ENCODE results near the gene TAF3.
"Not testable (repeated sequence)": the region's sequence is repeated elsewhere in the genome, so short reads cannot be mapped to it uniquely, and the experiment has no call there.

The TAF3 gene

DNA sequence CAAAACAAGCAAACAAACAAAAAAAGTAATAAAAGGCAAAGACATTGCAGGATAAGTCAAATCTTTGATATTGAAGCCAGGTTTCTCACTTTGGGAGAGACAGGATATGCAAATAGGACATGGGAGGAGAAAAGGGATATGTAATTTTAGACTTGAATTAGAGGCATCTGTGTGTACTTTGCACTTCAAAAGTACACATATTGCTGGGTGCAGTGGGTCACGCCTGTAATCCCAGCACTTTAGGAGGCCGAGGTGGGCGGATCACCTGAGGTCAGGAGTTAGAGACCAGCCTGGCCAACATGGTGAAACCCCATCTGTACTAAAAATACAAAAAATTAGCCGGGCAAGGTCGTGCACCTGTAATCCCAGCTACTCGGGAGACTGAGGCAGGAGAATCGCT, 6.6 kb upstream of the TAF3 start:
- in situ Hi-C loops (cut with MboI; ENCODE audit: low sequenced_read_pairs), result not testable (repeated sequence)

DNA sequence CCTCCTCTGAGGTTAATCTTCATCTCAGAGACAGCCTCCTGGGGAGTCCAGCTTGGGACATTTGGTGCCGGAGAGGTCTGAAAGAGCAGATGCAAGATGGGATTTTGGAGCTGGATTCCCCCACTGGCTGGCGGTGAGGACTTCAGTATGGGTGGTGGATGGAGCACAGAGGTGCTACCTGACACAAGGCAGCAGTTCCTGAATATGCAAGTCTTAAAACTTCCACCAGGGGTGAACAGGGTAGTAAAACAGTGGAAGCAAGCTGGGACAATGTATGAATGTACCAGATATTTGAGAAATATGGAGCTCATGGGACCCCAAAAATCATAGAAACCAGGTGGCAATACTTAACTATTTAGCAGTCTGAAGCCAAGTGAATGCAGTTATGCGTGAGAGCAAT, 4.8 kb upstream of the TAF3 start:
- in situ Hi-C loops (cut with MboI; ENCODE audit: low sequenced_read_pairs), result no loop called here

DNA sequence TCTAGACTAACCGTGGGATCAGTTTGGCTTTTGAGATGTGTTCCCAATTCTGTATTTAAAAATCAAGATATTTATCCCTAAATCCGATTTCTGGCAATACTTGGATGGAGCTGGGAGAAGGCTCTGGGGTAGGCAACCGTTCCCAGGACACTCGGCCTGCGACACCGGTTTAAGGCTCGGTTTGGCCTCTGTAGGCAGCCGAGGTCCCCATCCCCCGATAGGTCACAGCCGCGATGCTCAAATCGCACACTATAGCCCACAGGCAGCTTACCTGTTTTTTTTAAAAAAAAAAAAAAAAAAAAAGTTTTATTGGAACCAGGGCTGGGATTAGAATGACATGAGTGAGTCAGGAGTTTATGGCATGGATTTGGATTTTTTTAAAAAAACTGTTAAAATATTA, 729 bp upstream of the TAF3 start:
- in situ Hi-C loops (cut with MboI; ENCODE audit: low sequenced_read_pairs), result no loop called here

DNA sequence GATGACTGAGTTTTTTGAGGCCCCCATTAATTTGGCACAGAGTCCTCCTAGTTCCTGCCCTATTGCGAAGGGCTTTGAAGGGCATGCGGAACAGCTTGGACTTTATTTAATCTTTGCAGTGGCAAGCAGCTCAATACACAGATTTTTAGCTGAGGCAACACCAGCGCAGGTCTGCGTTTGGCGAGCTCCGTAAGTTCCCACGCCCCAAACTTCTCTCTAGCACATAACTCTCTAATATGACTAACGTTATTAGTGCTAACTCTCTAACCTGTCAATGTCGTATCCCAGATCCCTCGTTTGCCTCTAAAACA, 366 bp upstream of the TAF3 start:
- in situ Hi-C loops (cut with MboI; ENCODE audit: low sequenced_read_pairs), result no loop called here

DNA sequence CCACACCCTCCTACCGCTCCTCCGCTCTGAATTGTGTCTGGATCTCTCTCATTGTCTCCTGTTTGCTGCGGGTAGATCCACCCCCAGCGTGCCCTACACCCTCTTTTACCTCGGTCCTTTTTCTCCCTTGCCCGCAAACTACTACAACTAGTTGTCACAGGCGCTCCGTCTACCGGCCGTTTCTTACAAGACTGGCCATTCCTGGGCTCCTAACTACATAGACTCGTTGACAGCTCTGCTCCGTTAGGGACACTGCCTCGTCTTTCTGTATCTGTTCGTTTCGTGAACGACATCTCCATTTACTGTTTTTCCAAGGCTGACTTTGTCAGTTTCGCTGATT, 786 bp downstream of the TAF3 start:
- in situ Hi-C loops (cut with MboI; ENCODE audit: low sequenced_read_pairs), result no loop called here

DNA sequence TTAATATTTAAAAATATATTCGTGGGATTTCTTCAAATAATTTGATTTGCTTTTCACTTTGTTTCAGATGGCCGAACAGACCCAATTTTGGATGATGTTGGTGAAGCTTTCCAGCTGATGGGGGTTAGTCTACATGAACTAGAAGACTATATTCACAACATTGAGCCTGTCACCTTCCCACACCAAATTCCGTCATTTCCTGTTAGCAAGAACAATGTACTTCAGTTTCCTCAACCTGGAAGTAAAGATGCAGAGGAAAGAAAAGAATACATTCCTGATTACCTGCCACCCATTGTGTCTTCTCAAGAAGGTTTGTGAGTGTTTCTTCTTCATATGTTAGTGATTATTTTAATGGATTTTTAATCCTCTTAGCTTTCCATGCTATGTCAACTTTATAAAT, 5.9 kb downstream of the TAF3 start:
- in situ Hi-C loops (cut with MboI; ENCODE audit: low sequenced_read_pairs), result no loop called here

DNA sequence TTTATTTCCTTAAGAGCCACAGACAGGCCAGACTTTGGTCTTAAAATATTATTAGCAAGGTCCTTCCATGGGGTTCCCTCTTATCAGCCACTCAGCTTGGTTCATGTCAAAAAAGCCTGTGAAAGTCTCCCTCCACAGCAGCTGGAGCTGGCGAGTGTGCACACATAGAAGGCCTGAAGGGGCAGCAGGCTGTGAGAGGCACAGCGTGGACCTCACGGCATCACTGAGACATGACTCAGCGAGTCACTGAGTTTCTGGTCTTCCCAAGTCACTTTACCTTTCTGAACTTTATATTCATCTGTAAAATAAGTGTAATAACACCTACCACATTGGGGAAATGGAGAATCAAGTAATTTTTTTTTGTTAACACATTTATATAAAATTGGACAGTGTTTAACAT, 8.7 kb downstream of the TAF3 start:
- in situ Hi-C loops (cut with MboI; ENCODE audit: low sequenced_read_pairs), result no loop called here

DNA sequence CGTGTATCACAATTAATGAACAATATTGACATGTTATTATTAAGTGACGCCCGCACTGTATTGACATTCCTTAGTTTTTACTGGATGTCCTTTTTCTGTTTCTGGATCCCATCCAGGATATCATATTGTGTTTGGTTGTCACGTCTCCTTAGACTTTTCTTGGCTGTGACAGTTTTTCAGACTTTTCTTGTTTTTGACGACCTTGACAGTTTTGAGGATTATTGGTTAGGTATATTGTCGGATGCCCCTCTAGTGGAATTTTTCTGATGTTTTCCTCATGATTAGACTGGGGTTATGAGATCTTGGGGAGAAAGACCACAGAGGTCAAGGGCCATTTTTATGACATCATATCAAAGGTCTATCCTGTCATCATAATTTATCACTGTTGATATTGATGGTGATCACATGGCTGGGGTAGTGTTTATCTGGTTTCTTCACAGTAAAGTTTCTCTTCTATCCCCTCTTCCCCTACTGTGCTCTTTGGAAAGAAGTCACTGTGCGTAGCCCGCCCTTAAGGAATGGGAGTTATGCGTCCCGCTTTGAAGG, 11.1 kb downstream of the TAF3 start:
- in situ Hi-C loops (cut with MboI; ENCODE audit: low sequenced_read_pairs), result no loop called here

DNA sequence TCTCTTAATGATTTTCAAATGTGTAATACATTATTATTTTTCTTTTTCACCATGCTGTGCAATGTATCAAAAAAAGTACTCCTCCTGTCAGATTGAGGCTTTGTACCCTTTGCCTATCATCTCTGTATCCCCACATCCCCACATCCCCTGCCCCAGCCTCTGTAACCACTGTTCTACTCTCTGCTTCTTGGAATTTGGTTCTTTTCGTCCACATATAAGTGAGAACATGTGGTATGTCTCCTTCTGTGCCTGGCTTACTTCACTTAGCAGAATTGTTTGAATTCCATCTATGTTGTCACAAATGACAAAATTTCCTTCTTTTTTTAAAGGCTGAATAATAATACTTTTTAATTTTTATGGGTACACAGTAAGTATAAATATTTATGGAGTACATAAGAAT, 13.8 kb downstream of the TAF3 start:
- in situ Hi-C loops (cut with MboI; ENCODE audit: low sequenced_read_pairs), result no loop called here

DNA sequence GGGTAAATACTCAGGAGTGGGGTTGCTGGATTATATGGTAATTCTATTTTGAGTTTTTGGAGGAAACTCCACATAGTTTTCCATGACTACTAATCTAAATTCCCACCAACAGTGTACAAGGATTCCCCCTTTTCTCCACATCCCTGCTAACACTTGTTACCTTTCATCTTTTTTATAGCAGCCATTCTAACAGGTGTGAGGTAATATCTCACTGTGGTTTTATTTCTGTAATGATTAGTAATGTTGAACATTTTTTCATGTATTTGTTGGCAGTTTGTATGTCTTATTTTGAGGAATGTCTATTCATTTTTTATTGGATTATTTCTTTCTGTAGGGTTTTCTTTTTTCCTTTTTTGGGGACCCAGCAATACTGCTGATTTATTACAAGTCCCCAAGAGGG, 14.9 kb downstream of the TAF3 start:
- in situ Hi-C loops (cut with MboI; ENCODE audit: low sequenced_read_pairs), result no loop called here

DNA sequence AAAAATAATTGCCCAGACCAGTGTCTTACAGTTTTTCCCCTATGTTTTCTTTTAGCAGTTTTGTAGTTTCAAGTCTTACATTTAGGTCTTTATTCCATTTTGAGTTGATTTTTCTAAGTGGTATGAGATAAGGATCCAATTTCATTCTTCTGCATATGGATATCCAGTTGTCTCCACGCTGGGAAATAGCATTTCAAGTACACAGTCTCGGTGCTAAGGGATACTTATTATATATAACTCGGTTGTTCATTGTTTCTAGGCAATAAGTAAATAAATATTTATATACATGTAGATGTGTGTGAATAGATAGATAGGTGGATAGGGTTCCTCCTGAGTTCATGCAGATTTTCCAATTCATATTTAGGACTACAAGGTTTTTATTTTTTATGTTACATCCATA, 16.0 kb downstream of the TAF3 start:
- in situ Hi-C loops (cut with MboI; ENCODE audit: low sequenced_read_pairs), result no loop called here

DNA sequence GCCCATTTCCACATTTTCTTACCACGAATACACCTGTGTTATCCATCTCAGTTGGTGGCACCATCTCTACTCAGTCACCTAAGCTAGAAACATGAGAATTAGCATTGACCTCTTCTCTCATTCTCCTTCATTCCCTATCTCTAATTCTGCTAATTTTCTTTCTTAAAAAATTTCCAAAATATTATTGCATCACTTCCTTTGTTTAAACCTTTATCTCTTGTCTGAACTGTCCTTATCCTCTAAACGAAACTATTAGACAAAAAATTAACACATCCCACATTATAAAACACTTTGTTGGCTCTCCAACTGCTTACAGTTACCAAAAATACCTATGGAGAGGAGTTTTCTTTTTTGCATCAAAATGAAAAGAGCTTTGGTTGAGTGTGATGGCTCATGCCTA, 18.3 kb downstream of the TAF3 start:
- in situ Hi-C loops (cut with MboI; ENCODE audit: low sequenced_read_pairs), result no loop called here

DNA sequence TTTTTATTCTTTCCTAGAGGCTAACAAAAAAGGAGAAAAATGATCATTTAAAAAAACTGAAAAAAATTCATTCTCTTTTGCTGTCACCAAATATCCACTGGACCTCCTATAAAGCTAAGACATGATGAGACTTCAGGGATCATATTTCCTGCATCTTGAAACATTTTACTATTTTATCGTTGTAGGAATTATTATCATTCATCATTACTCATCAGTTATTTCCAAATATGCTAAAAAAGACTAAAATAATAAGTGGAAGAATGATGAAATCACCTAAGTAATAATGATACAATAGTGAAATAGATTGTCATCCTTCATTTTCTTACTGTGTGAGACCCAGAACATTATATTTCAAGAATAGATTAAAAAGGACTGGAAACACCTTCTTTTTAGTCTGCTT, 28.3 kb downstream of the TAF3 start:
- in situ Hi-C loops (cut with MboI; ENCODE audit: low sequenced_read_pairs), result no loop called here

DNA sequence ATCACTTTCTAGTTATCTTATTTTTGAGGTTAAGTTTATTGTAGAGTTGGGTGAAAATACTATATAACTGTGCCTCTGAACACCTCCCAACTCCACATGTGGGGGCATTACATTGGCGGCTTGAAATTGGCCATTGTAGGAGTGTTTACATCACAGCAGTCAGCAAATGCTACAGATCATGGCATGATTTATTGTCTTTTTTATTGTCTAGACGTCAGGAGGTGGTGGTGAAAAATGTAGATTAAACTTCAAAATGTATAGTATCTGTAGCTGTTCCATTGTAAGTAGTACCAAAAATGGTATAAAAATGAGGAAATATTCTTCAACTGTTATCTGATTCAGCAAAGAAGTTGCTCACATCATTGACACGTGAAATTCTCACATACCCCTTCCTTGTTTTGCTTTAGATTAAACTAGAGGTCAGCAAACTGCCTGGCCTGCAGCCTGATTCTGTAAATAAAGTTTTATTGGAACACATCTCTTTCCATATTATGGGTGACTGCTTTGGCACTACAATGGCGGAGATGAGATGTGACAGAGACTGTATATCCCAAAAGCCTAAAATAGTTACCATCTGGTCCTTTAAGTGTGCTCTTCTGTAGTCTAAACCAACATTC, 35.0 kb downstream of the TAF3 start:
- in situ Hi-C loops (cut with MboI; ENCODE audit: low sequenced_read_pairs), result loop anchor here (25.0 kb wide), 1 partner anchor 1359 kb away; no protein-coding TSS in a partner anchor

DNA sequence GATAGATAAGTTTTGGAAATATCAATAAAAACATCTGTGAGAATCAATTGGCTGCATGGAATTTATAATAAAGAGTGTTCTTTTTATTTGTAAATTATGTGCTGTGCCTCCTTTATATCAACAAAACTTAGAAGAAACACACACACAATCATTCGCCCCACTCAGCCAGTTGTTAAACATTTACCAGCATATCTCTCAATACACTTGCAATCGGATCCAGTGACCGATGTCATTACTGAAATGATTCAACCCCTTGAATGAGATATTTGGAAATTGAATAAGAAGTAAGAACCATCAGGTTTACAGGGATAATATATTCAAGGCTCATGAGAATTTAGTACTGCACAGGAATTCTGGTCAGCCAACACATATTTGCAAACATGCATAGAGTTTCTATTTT, 35.6 kb downstream of the TAF3 start:
- in situ Hi-C loops (cut with MboI; ENCODE audit: low sequenced_read_pairs), result loop anchor here (25.0 kb wide), 1 partner anchor 1358 kb away; no protein-coding TSS in a partner anchor

DNA sequence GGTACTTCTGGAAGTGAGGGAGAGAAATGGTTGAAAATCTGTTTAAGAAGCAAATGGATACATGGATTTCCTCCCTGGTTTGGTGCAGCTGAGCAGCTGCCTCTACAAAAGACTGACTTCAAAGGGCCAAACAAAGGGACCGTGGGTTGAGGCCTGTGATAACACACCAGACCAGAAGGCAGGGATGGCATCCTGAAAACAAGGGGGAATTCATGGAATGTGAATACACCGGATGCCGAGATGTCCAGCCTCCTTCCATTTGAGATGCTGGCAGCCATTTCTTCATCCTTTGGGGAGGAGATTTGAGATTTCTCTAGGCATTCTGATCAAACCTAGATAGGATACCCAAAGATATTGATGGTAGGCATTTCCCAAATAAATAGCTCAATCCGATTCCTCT, 36.9 kb downstream of the TAF3 start:
- in situ Hi-C loops (cut with MboI; ENCODE audit: low sequenced_read_pairs), result loop anchor here (25.0 kb wide), 1 partner anchor 1357 kb away; no protein-coding TSS in a partner anchor

DNA sequence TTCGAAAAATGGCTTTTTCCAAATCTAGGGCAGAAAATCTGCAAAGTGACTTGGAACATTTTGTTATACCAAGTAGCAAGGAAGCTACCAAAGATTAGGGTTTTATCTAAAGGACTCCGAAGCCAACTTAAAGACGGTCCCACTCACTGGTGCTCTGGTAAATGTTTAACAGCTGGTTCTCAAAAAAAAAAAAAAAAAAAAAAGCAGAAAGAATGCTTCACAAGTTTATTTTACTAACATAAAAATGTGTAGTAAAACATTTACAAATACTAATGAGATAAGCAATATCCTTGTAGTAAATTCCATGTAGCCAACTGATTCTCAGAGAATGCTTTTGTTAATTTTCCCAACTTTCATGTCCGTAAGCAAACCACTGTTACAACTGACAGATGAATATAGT, 38.4 kb downstream of the TAF3 start:
- in situ Hi-C loops (cut with MboI; ENCODE audit: low sequenced_read_pairs), result loop anchor here (25.0 kb wide), 1 partner anchor 1356 kb away; no protein-coding TSS in a partner anchor

DNA sequence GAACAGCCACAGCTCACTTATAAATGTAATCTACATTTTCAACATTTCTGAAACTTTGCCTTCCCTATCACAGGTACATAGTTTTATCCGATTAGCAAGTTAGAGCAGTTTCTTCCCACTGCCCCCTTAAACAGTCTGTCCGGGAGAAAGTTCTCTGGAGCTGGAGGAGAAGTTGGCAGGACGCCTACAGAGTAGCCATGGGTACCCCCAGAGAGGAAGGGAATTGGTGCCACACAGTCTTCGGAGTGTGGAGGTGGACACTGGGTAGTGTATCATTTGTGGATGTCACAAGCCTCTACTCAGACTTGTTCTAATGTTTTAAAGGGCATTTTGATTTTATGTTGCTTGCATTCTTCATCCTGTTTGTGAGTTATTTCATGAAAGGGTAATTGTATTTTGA, 39.0 kb downstream of the TAF3 start:
- in situ Hi-C loops (cut with MboI; ENCODE audit: low sequenced_read_pairs), result loop anchor here (25.0 kb wide), 1 partner anchor 1355 kb away; no protein-coding TSS in a partner anchor

DNA sequence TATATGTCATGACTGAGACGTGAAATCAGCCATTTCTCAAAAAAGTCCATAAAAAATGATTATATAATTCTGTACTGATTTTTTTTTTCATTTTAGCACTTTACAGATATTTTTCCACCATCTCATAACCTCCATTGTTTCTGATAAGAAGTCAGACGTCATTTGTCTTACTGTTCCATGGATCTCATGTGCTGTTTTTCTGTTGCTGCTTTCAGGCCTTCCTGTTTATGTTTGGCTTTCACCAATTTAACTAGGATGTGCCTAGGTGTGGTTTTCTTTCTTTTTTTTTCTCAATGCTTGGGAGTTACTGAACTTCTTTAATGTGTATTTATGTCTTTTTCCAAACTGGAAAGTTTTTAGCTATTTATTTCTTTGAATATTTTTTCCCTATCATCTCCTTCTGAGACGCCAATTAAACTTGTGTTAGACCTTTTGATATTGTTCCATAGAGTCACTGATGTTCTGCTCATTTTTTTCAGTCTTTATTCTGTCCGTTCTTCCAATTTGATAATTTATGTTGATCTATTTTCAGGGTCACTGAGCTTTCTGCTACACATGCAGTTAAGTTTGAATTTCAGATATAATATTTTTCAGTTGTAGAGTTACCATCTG, 43.3 kb downstream of the TAF3 start:
- in situ Hi-C loops (cut with MboI; ENCODE audit: low sequenced_read_pairs), result loop anchor here (25.0 kb wide), 1 partner anchor 1351 kb away; no protein-coding TSS in a partner anchor

DNA sequence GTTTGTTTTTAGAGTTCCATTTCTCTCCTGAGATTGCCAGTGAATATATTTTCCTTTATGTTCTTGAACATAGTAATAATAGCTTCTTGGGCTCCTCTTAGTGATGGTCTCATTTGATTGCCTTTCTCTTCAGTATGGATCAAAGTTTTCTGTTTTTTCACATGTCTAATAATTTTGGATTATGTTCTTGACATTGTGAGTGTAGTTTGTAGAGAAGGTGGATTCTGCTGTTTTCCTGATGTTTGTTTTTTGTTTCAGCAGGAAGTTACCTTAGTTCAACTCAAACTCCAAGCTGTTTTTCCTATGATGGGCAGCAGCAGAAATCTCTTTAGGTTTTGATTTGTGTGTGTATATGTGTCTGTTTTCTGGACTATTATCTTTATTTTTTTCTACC, 43.8 kb downstream of the TAF3 start:
- in situ Hi-C loops (cut with MboI; ENCODE audit: low sequenced_read_pairs), result loop anchor here (25.0 kb wide), 1 partner anchor 1350 kb away; no protein-coding TSS in a partner anchor

DNA sequence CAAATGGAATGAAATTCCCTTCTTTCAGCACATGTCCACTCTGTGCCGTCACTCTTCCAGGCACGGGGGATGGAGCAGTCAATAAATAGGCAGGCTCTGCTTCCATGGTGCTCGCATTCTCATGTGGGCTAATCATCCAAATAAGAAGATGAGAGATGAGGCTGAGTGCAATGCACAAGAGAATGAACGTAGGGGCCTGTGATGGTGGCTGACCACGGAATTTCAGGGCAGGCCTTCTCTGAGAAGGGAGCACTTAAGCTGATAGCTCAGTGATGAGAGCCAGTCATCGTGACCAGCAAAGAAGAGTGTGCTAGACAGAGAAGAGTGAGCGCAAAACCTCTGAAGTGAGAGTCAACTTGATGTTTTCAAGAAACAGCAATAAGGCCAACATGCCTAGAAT, 47.9 kb downstream of the TAF3 start:
- in situ Hi-C loops (cut with MboI; ENCODE audit: low sequenced_read_pairs), result loop anchor here (25.0 kb wide), 1 partner anchor 1346 kb away; no protein-coding TSS in a partner anchor

DNA sequence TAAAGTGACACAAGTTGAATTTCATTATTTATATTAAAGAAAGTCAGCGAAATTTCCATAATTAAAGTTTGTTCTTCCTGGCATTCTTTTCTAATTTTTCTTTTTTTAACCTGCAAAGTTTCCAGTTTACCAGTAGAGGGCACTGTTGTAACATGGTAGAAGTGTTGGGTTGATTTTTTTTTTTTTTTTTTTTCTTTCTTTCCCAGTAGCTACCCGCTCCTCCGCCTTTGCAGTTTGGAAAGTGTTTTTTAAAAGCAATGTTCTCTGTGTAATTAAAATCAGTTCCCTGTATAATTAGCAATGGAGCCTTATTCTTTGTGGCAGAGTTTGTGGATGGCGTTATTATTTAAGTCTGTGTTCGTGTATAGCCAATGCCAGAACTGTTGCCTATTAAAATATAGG, 53.7 kb downstream of the TAF3 start:
- in situ Hi-C loops (cut with MboI; ENCODE audit: low sequenced_read_pairs), result loop anchor here (25.0 kb wide), 1 partner anchor 1340 kb away; no protein-coding TSS in a partner anchor

Data from HL-60/S4 (cell line).